ENCODE measurements around the gene ZNF25. TPM values are rescaled to one million over a fixed set of nuclear protein-coding genes. Genes with fewer than 3 reads are reported as not detected.
"Not testable (repeated sequence)": the region's sequence is repeated elsewhere in the genome, so short reads cannot be mapped to it uniquely, and the experiment has no call there.

Gene ZNF25
- total and polyA plus RNA-seq, 2 experiments from 2014 or later = 2.6 to 5.7 TPM

DNA sequence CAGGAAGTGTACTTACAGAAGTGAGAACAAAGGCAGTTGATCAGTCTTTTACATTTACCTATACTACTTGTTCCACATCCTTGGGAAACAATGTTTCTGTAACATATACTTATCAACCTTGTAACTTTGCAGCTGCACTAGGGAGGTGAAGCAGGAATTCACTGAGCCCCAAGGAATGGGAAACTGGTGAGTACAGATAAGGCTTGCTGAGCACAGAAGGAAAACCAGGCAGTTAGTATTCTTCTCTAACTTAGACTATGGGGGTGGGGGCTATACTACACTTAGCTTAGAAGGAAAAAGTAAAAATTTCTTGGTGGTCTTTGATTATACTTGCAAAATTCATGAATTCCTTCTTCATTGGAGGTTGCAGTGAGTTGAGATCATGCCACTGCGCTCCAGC, 27.1 kb upstream of the ZNF25 start:
- Histone ChIP-seq H3K27ac (no peak overlapping the region), H3K9me2 (replicated peaks; ENCODE audit: insufficient read depth) (no peaks in the 10 kb centered on the region), H3K9me3 (ENCODE audit: low read depth) (no peaks in the 10 kb centered on the region), H3K36me3 (replicated peaks; ENCODE audit: insufficient read depth, low read depth) (no peaks in the 10 kb centered on the region), H3K4me3 (no peak overlapping the region), H3K79me2 (no peaks in the 10 kb centered on the region), H4K20me1 (ENCODE audit: insufficient read depth, poor library complexity, severe bottlenecking) (no peaks in the 10 kb centered on the region), H2AFZ (no peak overlapping the region), H3K27me3 (no peaks in the 10 kb centered on the region), H3K4me1 (ENCODE audit: insufficient read depth) (no peaks in the 10 kb centered on the region), H3K4me2 (no peak overlapping the region)
- no peak for DNase-seq (ENCODE audit: low spot score)
- 82% methylated on average over 1 of the region's 1 CpG for WGBS (ENCODE audit: low lambda C conversion rate, missing lambda C conversion rate)
- TF ChIP-seq EZH2 (IDR thresholded peaks at IDR 0.05; ENCODE audit: borderline replicate concordance) (no peak), EZH2phosphoT487 (IDR thresholded peaks at IDR 0.05; ENCODE audit: low read depth, severe bottlenecking, unreplicated experiment) (no peak)
- TF ChIP-seq, protein P1, sequence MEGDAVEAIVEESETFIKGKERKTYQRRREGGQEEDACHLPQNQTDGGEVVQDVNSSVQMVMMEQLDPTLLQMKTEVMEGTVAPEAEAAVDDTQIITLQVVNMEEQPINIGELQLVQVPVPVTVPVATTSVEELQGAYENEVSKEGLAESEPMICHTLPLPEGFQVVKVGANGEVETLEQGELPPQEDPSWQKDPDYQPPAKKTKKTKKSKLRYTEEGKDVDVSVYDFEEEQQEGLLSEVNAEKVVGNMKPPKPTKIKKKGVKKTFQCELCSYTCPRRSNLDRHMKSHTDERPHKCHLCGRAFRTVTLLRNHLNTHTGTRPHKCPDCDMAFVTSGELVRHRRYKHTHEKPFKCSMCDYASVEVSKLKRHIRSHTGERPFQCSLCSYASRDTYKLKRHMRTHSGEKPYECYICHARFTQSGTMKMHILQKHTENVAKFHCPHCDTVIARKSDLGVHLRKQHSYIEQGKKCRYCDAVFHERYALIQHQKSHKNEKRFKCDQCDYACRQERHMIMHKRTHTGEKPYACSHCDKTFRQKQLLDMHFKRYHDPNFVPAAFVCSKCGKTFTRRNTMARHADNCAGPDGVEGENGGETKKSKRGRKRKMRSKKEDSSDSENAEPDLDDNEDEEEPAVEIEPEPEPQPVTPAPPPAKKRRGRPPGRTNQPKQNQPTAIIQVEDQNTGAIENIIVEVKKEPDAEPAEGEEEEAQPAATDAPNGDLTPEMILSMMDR (IDR thresholded peaks at IDR 0.05; ENCODE audit: poor library complexity) = no peak

DNA sequence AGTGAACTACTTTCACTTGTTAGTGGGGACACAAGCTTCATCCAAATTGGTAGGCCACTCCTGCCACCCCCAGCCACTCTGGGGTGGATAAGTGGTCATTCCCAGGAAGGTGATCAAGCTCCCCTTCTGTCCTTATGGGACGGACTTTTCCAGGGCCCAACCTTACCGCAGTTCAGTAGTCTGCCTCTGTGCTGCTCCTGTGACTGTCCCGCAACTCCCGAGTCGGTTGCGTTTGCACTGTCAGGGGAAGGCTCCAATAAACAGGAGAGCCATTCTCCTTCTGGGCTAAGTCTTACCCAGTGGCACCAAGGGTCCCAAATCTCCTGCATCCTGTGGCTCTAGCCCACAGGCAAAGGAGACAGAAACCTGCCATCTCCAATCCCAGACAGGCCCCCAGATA, 26.6 kb upstream of the ZNF25 start:
- no peaks in the 10 kb centered on the region for H3K36me3 ChIP-seq (replicated peaks; ENCODE audit: insufficient read depth, low read depth)
- H2AFZ ChIP-seq = no peak overlapping the region
- no peaks in the 10 kb centered on the region for H3K9me3 ChIP-seq (ENCODE audit: low read depth)
- no peak for TF ChIP-seq EZH2 (IDR thresholded peaks at IDR 0.05; ENCODE audit: borderline replicate concordance)
- TF ChIP-seq, protein P1 (IDR thresholded peaks at IDR 0.05; ENCODE audit: poor library complexity) = no peak
- TF ChIP-seq EZH2phosphoT487 (IDR thresholded peaks at IDR 0.05; ENCODE audit: low read depth, severe bottlenecking, unreplicated experiment) = no peak
- DNase-seq (ENCODE audit: low spot score) = no peak
- H3K4me3 ChIP-seq = no peak overlapping the region
- H3K4me1 ChIP-seq (ENCODE audit: insufficient read depth) = no peaks in the 10 kb centered on the region
- no peaks in the 10 kb centered on the region for H3K9me2 ChIP-seq (replicated peaks; ENCODE audit: insufficient read depth)
- 94% methylated on average over 6 of the region's 6 CpGs for WGBS (ENCODE audit: low lambda C conversion rate, missing lambda C conversion rate)
- no peaks in the 10 kb centered on the region for H4K20me1 ChIP-seq (ENCODE audit: insufficient read depth, poor library complexity, severe bottlenecking)
- H3K4me2 ChIP-seq = no peak overlapping the region
- H3K79me2 ChIP-seq = no peaks in the 10 kb centered on the region
- no peaks in the 10 kb centered on the region for H3K27me3 ChIP-seq
- no peak overlapping the region for H3K27ac ChIP-seq

DNA sequence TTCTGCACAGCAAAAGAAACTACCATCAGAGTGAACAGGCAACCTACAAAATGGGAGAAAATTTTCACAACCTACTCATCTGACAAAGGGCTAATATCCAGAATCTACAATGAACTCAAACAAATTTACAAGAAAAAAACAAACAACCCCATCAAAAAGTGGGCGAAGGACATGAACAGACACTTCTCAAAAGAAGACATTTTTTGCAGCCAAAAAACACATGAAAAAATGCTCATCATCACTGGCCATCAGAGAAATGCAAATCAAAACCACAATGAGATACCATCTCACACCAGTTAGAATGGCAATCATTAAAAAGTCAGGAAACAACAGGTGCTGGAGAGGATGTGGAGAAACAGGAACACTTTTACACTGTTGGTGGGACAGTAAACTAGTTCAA, 24.0 kb upstream of the ZNF25 start:
- 87% methylated on average over 1 of the region's 1 CpG for WGBS (ENCODE audit: low lambda C conversion rate, missing lambda C conversion rate)
- H2AFZ ChIP-seq; H3K4me3 ChIP-seq; H3K36me3 ChIP-seq (replicated peaks; ENCODE audit: insufficient read depth, low read depth); H4K20me1 ChIP-seq (ENCODE audit: insufficient read depth, poor library complexity, severe bottlenecking); H3K4me1 ChIP-seq (ENCODE audit: insufficient read depth); H3K9me2 ChIP-seq (replicated peaks; ENCODE audit: insufficient read depth); H3K27ac ChIP-seq; H3K79me2 ChIP-seq; H3K9me3 ChIP-seq (ENCODE audit: low read depth); DNase-seq (ENCODE audit: low spot score); H3K4me2 ChIP-seq; H3K27me3 ChIP-seq: not testable (repeated sequence)

DNA sequence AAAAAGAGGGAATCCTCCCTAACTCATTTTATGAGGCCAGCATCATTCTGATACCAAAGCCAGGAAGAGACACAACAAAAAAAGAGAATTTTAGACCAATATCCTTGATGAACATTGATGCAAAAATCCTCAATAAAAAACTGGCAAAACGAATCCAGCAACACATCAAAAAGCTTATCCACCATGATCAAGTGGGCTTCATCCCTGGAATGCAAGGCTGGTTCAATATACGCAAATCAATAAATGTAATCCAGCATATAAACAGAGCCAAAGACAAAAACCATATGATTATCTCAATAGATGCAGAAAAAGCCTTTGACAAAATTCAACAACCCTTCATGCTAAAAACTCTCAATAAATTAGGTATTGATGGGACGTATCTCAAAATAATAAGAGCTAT, 22.5 kb upstream of the ZNF25 start:
- not testable (repeated sequence) for DNase-seq (ENCODE audit: low spot score)
- WGBS (ENCODE audit: low lambda C conversion rate, missing lambda C conversion rate) = 71% methylated on average over 3 of the region's 3 CpGs

DNA sequence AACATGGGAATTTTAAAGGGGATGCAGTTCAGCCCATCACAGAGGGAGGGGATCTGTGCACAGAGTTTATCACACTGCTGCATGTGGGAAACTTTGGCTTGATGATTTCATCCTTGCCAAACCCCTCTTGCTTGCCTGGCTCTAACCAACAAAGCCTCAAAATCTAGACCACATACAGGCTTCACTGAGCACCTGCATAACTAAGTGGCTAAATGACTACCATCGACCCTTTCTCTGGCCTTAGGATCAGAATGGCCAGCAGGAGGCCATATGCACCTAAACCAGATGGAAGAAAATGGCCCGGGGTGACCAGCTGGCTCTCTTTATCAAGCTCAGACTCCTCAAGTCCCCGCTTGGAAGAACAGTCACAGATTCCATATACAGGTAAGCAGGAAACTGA, 15.6 kb upstream of the ZNF25 start:
- H3K27me3 ChIP-seq = no peaks in the 10 kb centered on the region
- no peak overlapping the region for H3K27ac ChIP-seq
- TF ChIP-seq EZH2 (IDR thresholded peaks at IDR 0.05; ENCODE audit: borderline replicate concordance) = no peak
- no peak for TF ChIP-seq EZH2phosphoT487 (IDR thresholded peaks at IDR 0.05; ENCODE audit: low read depth, severe bottlenecking, unreplicated experiment)
- TF ChIP-seq, protein P1 (IDR thresholded peaks at IDR 0.05; ENCODE audit: poor library complexity) = no peak
- no peak overlapping the region for H3K4me3 ChIP-seq
- H3K9me2 ChIP-seq (replicated peaks; ENCODE audit: insufficient read depth) = no peaks in the 10 kb centered on the region
- H3K4me1 ChIP-seq (ENCODE audit: insufficient read depth) = no peaks in the 10 kb centered on the region
- no peak overlapping the region for H2AFZ ChIP-seq
- WGBS (ENCODE audit: low lambda C conversion rate, missing lambda C conversion rate) = 60% methylated on average over 3 of the region's 3 CpGs
- no peak for DNase-seq (ENCODE audit: low spot score)
- no peaks in the 10 kb centered on the region for H4K20me1 ChIP-seq (ENCODE audit: insufficient read depth, poor library complexity, severe bottlenecking)
- no peak overlapping the region for H3K4me2 ChIP-seq
- H3K9me3 ChIP-seq (ENCODE audit: low read depth) = no peaks in the 10 kb centered on the region
- H3K79me2 ChIP-seq = no peaks in the 10 kb centered on the region
- no peaks in the 10 kb centered on the region for H3K36me3 ChIP-seq (replicated peaks; ENCODE audit: insufficient read depth, low read depth)

More for the DNA sequence above, 22.5 kb upstream of the ZNF25 start:
- not testable (repeated sequence) for H3K9me3 ChIP-seq (ENCODE audit: low read depth); H3K4me1 ChIP-seq (ENCODE audit: insufficient read depth); H3K4me3 ChIP-seq; H3K79me2 ChIP-seq; H3K9me2 ChIP-seq (replicated peaks; ENCODE audit: insufficient read depth); H3K4me2 ChIP-seq; H4K20me1 ChIP-seq (ENCODE audit: insufficient read depth, poor library complexity, severe bottlenecking); H3K36me3 ChIP-seq (replicated peaks; ENCODE audit: insufficient read depth, low read depth); H3K27ac ChIP-seq; H2AFZ ChIP-seq; H3K27me3 ChIP-seq

All from hepatocyte (in vitro differentiated cells).